Parathyroid adenoma (tissue), 2 donors: ENCODE measurements around the gene GAREM1.

ENCODE experiments used
- H2AFZ ChIP-seq: fragments of 300-600 bp; sonication (generic); one replicate; pipeline ENCODE4 v1.7.0; 2017; ENCODE audit warnings: antibody characterized with exemption, mild to moderate bottlenecking
- H3K27ac ChIP-seq: fragments of 300-600 bp; sonication (generic); one replicate; pipeline ENCODE4 v1.7.0; 2017
- H3K27me3 ChIP-seq: fragments of 300-600 bp; sonication (generic); one replicate; pipeline ENCODE4 v1.7.0; 2017; ENCODE audit warnings: low read length; ENCODE audit not compliant: control insufficient read depth, insufficient read depth
- H3K36me3 ChIP-seq: fragments of 300-600 bp; sonication (generic); one replicate; pipeline ENCODE4 v1.7.0; 2017; ENCODE audit warnings: low read length; ENCODE audit not compliant: control insufficient read depth, insufficient read depth
- H3K4me1 ChIP-seq: fragments of 300-600 bp; sonication (generic); one replicate; pipeline ENCODE4 v1.7.0; 2017; ENCODE audit warnings: control low read depth
- H3K4me2 ChIP-seq: fragments of 300-600 bp; sonication (generic); one replicate; pipeline ENCODE4 v1.7.0; 2017; ENCODE audit warnings: low read length
- H3K4me3 ChIP-seq: fragments of 300-600 bp; sonication (generic); one replicate; pipeline ENCODE4 v1.7.0; 2017; ENCODE audit warnings: low read depth, low read length
- H3K79me2 ChIP-seq: fragments of 300-600 bp; sonication (generic); one replicate; pipeline ENCODE4 v1.7.0; 2017; ENCODE audit warnings: control low read depth
- H3K9ac ChIP-seq: fragments of 300-600 bp; sonication (generic); one replicate; pipeline ENCODE4 v1.7.0; 2017; ENCODE audit warnings: mild to moderate bottlenecking
- H3K9me3 ChIP-seq: fragments of 300-600 bp; sonication (generic); one replicate; pipeline ENCODE4 v1.7.0; 2017; ENCODE audit warnings: low read length; ENCODE audit not compliant: control insufficient read depth
- TF ChIP-seq, protein P1 (sequence below): fragments of 300-600 bp; sonication (generic); IDR thresholded peaks from one replicate; pipeline ENCODE4 v1.7.0; 2017; ENCODE audit warnings: antibody characterized with exemption, mild to moderate bottlenecking
- donor health status: primary hyperparathyroidism.

Gene GAREM1

GRCh38 chr18:32354518-32354917 lies 116.2 kb downstream of the GAREM1 start:
- Histone ChIP-seq H3K4me2 (no peak overlapping the region), H3K79me2 (no peaks in the 10 kb centered on the region), H2AFZ (no peak overlapping the region), H3K27me3 (no peaks in the 10 kb centered on the region), H3K4me1 (no peaks in the 10 kb centered on the region), H3K27ac (no peak overlapping the region), H3K36me3 (no peaks in the 10 kb centered on the region), H3K4me3 (no peak overlapping the region), H3K9ac (no peak overlapping the region), H3K9me3 (no peaks in the 10 kb centered on the region)
- TF ChIP-seq, protein P1, sequence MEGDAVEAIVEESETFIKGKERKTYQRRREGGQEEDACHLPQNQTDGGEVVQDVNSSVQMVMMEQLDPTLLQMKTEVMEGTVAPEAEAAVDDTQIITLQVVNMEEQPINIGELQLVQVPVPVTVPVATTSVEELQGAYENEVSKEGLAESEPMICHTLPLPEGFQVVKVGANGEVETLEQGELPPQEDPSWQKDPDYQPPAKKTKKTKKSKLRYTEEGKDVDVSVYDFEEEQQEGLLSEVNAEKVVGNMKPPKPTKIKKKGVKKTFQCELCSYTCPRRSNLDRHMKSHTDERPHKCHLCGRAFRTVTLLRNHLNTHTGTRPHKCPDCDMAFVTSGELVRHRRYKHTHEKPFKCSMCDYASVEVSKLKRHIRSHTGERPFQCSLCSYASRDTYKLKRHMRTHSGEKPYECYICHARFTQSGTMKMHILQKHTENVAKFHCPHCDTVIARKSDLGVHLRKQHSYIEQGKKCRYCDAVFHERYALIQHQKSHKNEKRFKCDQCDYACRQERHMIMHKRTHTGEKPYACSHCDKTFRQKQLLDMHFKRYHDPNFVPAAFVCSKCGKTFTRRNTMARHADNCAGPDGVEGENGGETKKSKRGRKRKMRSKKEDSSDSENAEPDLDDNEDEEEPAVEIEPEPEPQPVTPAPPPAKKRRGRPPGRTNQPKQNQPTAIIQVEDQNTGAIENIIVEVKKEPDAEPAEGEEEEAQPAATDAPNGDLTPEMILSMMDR = no peak

GRCh38 chr18:32353257-32353656 lies 117.4 kb downstream of the GAREM1 start:
- no peak overlapping the region for H3K4me2 ChIP-seq
- H3K4me1 ChIP-seq = no peaks in the 10 kb centered on the region
- no peak overlapping the region for H2AFZ ChIP-seq
- no peaks in the 10 kb centered on the region for H3K9me3 ChIP-seq
- H3K4me3 ChIP-seq = no peak overlapping the region
- no peak overlapping the region for H3K27ac ChIP-seq
- no peak overlapping the region for H3K9ac ChIP-seq
- TF ChIP-seq, protein P1 = no peak
- no peaks in the 10 kb centered on the region for H3K27me3 ChIP-seq
- H3K79me2 ChIP-seq = no peaks in the 10 kb centered on the region
- no peaks in the 10 kb centered on the region for H3K36me3 ChIP-seq

GRCh38 chr18:32351032-32351431 lies 119.7 kb downstream of the GAREM1 start:
- H2AFZ ChIP-seq = no peak overlapping the region
- no peak overlapping the region for H3K9ac ChIP-seq
- TF ChIP-seq, protein P1 = no peak
- H3K27me3 ChIP-seq = no peaks in the 10 kb centered on the region
- H3K27ac ChIP-seq = no peak overlapping the region
- no peak overlapping the region for H3K4me3 ChIP-seq
- no peaks in the 10 kb centered on the region for H3K4me1 ChIP-seq
- no peaks in the 10 kb centered on the region for H3K9me3 ChIP-seq
- H3K79me2 ChIP-seq = no peaks in the 10 kb centered on the region
- H3K36me3 ChIP-seq = no peaks in the 10 kb centered on the region
- H3K4me2 ChIP-seq = no peak overlapping the region

DNA sequence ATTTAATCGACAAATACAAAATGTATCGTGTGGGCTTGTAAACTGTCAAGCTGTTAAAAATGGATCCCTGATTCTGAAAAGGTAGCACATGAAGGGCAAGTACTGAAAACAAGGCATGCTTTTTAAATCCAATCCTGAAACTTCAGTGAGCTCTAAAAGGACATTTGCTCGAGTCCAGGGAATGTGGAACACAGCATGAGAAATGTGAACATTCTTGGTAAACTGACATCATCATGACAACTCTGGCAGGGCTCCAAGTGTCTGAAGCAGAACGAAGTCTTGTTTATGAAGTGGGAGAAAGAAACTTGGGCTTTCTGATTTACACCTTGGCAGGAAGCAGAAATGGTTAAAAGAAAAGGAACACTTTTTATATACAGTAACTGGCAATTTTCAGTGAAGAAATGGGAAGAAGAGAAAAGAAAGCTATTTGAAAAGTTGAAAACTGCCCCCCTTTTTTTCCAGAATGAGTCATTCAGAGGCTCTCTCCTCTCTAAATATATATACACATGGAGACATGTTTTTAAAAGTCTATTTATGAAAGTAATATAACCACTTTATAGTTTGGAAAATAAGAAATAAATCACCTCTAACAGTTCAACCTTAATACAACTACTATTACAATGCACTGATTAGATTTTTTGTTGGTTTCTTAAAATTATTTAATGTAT lies 120.8 kb downstream of the GAREM1 start:
- no peak overlapping the region for H3K27ac ChIP-seq
- H2AFZ ChIP-seq = no peak overlapping the region
- H3K79me2 ChIP-seq = no peaks in the 10 kb centered on the region
- H3K9me3 ChIP-seq = no peaks in the 10 kb centered on the region
- H3K27me3 ChIP-seq = no peaks in the 10 kb centered on the region
- H3K36me3 ChIP-seq = no peaks in the 10 kb centered on the region
- no peak overlapping the region for H3K9ac ChIP-seq
- H3K4me2 ChIP-seq = no peak overlapping the region
- H3K4me1 ChIP-seq = no peaks in the 10 kb centered on the region
- TF ChIP-seq, protein P1 = no peak
- H3K4me3 ChIP-seq = no peak overlapping the region

- Histone ChIP-seq H3K9me3 (no peaks in the 10 kb centered on the region), H3K27ac (no peak overlapping the region), H3K79me2 (no peaks in the 10 kb centered on the region), H3K36me3 (no peaks in the 10 kb centered on the region), H3K27me3 (no peaks in the 10 kb centered on the region), H3K4me3 (no peak overlapping the region), H2AFZ (no peak overlapping the region), H3K4me2 (no peak overlapping the region), H3K9ac (no peak overlapping the region), H3K4me1 (no peaks in the 10 kb centered on the region)
- TF ChIP-seq, protein P1 = no peak
Measured at GRCh38 chr18:32346671-32347070, 124.0 kb downstream of the GAREM1 start.
